Sigmoid colon (tissue), 4 donors: Measurements from ENCODE around the gene MOAP1.

Experiments
- EP300 ChIP-seq, 4 donors: sonication (generic); formaldehyde crosslinking; IDR thresholded peaks; one replicate each; pipeline ENCODE4 v1.6.1; 2017; ENCODE audit warnings: antibody characterized with exemption in 4 of 4
- POLR2A ChIP-seq, 2 donors: fragments of 450-650 bp; IDR thresholded peaks; one replicate each; pipeline ENCODE4 v1.6.1; 2016; ENCODE audit warnings: antibody characterized with exemption in 2 of 2, mild to moderate bottlenecking in 2 of 2, moderate library complexity in 2 of 2
- TF ChIP-seq, protein P1 (sequence below), 4 experiments: fragments of 450-650 bp in 3 of 4; fragments of 200-600 bp in 1 of 4; IDR thresholded peaks; one replicate each; pipeline ENCODE4 v1.5.1; 2016 to 2019; ENCODE audit warnings: antibody characterized with exemption in 4 of 4, mild to moderate bottlenecking in 3 of 4, moderate library complexity in 2 of 4

DNA sequence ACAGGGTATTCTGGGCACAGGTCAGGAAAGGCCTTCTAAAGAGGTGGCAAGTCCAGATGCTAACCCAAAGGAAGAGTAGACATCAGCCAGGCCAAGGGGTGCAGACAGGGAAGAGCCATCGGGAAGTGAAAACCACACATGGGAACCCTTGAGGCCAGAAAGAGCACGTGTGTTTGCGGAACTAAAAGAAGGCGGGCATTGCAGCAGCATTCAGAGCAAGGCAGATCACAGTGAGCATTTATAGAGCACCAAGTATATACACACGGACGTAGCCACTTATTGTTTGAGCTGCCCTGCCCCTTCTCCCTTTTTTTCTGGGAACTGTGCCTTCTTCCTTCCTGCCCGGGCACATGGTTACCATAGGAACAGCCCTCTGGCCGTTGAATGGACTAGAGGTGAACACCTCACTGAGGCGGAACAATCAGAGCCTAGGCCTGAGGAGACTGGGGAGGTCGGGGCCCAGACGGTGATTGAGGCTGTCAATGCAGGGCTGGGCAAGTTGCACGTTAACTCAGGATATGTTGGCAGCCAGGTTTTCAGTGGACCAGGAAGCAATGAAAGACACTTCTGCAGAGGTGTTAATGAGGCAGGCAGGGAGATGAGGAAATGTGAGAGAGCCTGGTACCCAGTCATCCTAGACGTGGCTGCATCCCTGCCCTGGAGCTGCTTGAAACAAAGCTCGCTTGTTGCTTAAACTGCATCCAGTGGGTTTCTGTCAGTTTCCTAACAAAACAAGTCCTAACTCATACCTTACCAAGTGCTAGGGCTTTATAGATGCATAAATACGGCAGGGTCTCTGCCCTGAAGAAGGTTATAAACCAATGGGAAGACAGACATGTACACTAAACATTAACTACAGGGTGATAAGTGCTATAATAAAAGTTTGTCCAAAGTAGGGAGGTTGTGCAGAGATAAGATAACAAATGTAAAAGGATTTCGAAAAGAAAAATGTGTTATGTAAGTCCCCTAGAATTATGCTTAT lies 34.2 kb downstream of the MOAP1 start:
- TF ChIP-seq, protein P1, sequence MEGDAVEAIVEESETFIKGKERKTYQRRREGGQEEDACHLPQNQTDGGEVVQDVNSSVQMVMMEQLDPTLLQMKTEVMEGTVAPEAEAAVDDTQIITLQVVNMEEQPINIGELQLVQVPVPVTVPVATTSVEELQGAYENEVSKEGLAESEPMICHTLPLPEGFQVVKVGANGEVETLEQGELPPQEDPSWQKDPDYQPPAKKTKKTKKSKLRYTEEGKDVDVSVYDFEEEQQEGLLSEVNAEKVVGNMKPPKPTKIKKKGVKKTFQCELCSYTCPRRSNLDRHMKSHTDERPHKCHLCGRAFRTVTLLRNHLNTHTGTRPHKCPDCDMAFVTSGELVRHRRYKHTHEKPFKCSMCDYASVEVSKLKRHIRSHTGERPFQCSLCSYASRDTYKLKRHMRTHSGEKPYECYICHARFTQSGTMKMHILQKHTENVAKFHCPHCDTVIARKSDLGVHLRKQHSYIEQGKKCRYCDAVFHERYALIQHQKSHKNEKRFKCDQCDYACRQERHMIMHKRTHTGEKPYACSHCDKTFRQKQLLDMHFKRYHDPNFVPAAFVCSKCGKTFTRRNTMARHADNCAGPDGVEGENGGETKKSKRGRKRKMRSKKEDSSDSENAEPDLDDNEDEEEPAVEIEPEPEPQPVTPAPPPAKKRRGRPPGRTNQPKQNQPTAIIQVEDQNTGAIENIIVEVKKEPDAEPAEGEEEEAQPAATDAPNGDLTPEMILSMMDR (IDR thresholded peaks at IDR 0.05) = no peak
- TF ChIP-seq POLR2A (IDR thresholded peaks at IDR 0.05) (no peak), EP300 (IDR thresholded peaks at IDR 0.05) (no peak)
